K562 (cell line): ENCODE measurements around the gene TBC1D16. TPM values are rescaled to one million over a fixed set of nuclear protein-coding genes. Genes with fewer than 3 reads are reported as not detected.

ENCODE experiments used
- ATAC-seq: fragments of 200-7000 bp; cut with Tn5 transposase; 3 replicates; pipeline ENCODE4 v1.9.1; 2020; ENCODE audit warnings: moderate library complexity
- BruUV-seq: library from RNA; stranded (reverse); fragments of 400-500 nt; replicated peaks from 2 replicates; lab custom pipeline; 2021; lab: Mats Ljungman, UMichigan
- CTCF ChIA-PET: fragments of 300-600 bp; formaldehyde crosslinking; extraction: SDS; loops from one replicate; lab custom pipeline; 2021; ENCODE audit warnings: low intra/inter-chr PET ratio; lab: Yijun Ruan, JAX
- POLR2A ChIA-PET: fragments of 300-600, 350-650 bp; sonication (Branson Sonifier 250); formaldehyde crosslinking; extraction: SDS; loops from one replicate; lab custom pipeline; 2021; ENCODE audit warnings: antibody characterized with exemption, inconsistent platforms; lab: Yijun Ruan, JAX
- DNase-seq, 4 experiments: peaks; one replicate each; pipeline versions ENCODE4 v3.0.0 to v3.0.0-alpha.2; 2011 to 2018; ENCODE audit warnings: low spot score in 3 of 4, mixed read lengths in 3 of 4; ENCODE audit errors: extremely low read depth in 1 of 4
- FAIRE-seq: peaks from 2 replicates; lab custom pipeline; 2011; peaks lifted over from hg19 to GRCh38; lab: Jason Lieb, UNC
- H2AFZ ChIP-seq: 2 replicates; pipeline ENCODE4 v1.6.0; 2011; ENCODE audit warnings: low read depth, low read length, control low read depth, inconsistent platforms
- H3K27ac ChIP-seq: fragments of 200-600 bp; 3 replicates; pipeline ENCODE4 v1.8.0; 2011; ENCODE audit warnings: low read depth, mild to moderate bottlenecking, control low read depth, inconsistent platforms, low read length, moderate library complexity, mixed read lengths; ENCODE audit errors: extremely low read depth
- H3K27me3 ChIP-seq, 2 experiments: fragments of 300-600 bp in 1 of 2; 2 replicates in 1 of 2; 3 replicates in 1 of 2; pipeline versions ENCODE4 v1.6.0 to v1.8.0; 2011; ENCODE audit warnings: inconsistent platforms in 2 of 2, low read length in 2 of 2, mild to moderate bottlenecking in 1 of 2, mixed read lengths in 1 of 2, moderate library complexity in 1 of 2; ENCODE audit not compliant: control insufficient read depth in 2 of 2, insufficient read depth in 2 of 2
- H3K36me3 ChIP-seq: fragments of 300-600 bp; 3 replicates; pipeline ENCODE4 v1.8.0; 2011; ENCODE audit warnings: mild to moderate bottlenecking, low read length, inconsistent platforms; ENCODE audit not compliant: control insufficient read depth, insufficient read depth
- H3K4me1 ChIP-seq, 2 experiments: fragments of 200-600 bp in 1 of 2; replicated peaks in 1 of 2; 2 replicates in 1 of 2; 3 replicates in 1 of 2; pipeline versions ENCODE4 v1.5.1 to v1.8.0; 2011; ENCODE audit warnings: inconsistent platforms in 2 of 2, low read length in 2 of 2, mild to moderate bottlenecking in 1 of 2, mixed read lengths in 1 of 2, moderate library complexity in 1 of 2; ENCODE audit not compliant: control insufficient read depth in 2 of 2, insufficient read depth in 2 of 2
- H3K4me2 ChIP-seq: 2 replicates; pipeline ENCODE4 v1.6.1; 2011; ENCODE audit warnings: low read length, control low read depth, inconsistent platforms, mixed read lengths; ENCODE audit not compliant: insufficient read depth
- H3K4me3 ChIP-seq: fragments of 200-600 bp; sonication (generic), shearing (Covaris generic); 2 replicates; pipeline ENCODE4 v1.5.1; 2016; ENCODE audit warnings: control low read depth, inconsistent platforms
- H3K79me2 ChIP-seq: fragments of 200-600 bp; 3 replicates; pipeline ENCODE4 v1.8.0; 2011; ENCODE audit warnings: low read length, inconsistent platforms; ENCODE audit not compliant: control insufficient read depth, insufficient read depth
- H3K9ac ChIP-seq, 2 experiments: 2 replicates each; pipeline versions ENCODE4 v1.6.0 to v1.6.1; 2011; ENCODE audit warnings: low read depth in 2 of 2, low read length in 2 of 2, control low read depth in 1 of 2, inconsistent platforms in 1 of 2, mild to moderate bottlenecking in 1 of 2, mixed read lengths in 1 of 2; ENCODE audit not compliant: insufficient read depth in 1 of 2
- H3K9me1 ChIP-seq: one replicate; pipeline ENCODE4 v1.6.0; 2011; ENCODE audit warnings: inconsistent platforms, mild to moderate bottlenecking, low read length, moderate library complexity; ENCODE audit not compliant: control insufficient read depth, insufficient read depth
- H3K9me3 ChIP-seq: replicated peaks from 2 replicates; pipeline ENCODE4 v1.5.1; 2011; ENCODE audit warnings: low read depth, low read length, inconsistent platforms; ENCODE audit not compliant: control insufficient read depth, insufficient read depth
- H4K20me1 ChIP-seq: replicated peaks from 2 replicates; pipeline ENCODE4 v1.6.1; 2011; ENCODE audit warnings: low read length, inconsistent platforms, mixed read lengths; ENCODE audit not compliant: control insufficient read depth, insufficient read depth
- ELF2 ChIP-seq: fragments of 250-450 bp; sonication (Bioruptor Pico); IDR thresholded peaks from 2 replicates; pipeline ENCODE4 v1.5.0; 2021; ENCODE audit warnings: mild to moderate bottlenecking
- MYNN ChIP-seq, 2 experiments: sonication (generic); formaldehyde crosslinking in 1 of 2; IDR thresholded peaks; 2 replicates each; pipeline versions ENCODE4 v1.5.0 to v1.6.1; 2016 to 2020; ENCODE audit warnings: antibody characterized with exemption in 1 of 2, missing genetic modification reagents in 1 of 2
- SRSF9 ChIP-seq: fragments of 200-400 bp; formaldehyde crosslinking; IDR thresholded peaks from 2 replicates; pipeline ENCODE4 v1.6.1; 2017; ENCODE audit warnings: low read depth, low read length, borderline replicate concordance
- ZNF224 ChIP-seq: sonication (generic); formaldehyde crosslinking; IDR thresholded peaks from 2 replicates; pipeline ENCODE4 v1.8.0; 2022; ENCODE audit warnings: mild to moderate bottlenecking, missing genetic modification reagents
- ZNF232 ChIP-seq: sonication (generic); formaldehyde crosslinking; IDR thresholded peaks from 2 replicates; pipeline ENCODE4 v1.8.0; 2022; ENCODE audit warnings: mild to moderate bottlenecking, missing genetic modification reagents
- ZNF316 ChIP-seq: fragments of 450-650 bp; IDR thresholded peaks from 2 replicates; pipeline ENCODE4 v1.6.1; 2016
- ZNF384 ChIP-seq: IDR thresholded peaks from 2 replicates; pipeline ENCODE4 v1.6.1; 2012; ENCODE audit warnings: low read depth, low read length, improper control_type of control experiment
- WGBS: fragments of 100-300 bp; shearing (Covaris generic); methylation state at CpG from one replicate; pipeline ENCODE4 v1.1.6; 2016; ENCODE audit warnings: low coverage, mixed read lengths; ENCODE audit not compliant: insufficient coverage; ENCODE audit errors: missing lambda C conversion rate; 5-methylcytosine and 5-hydroxymethylcytosine counted together
- in situ Hi-C: fragments of 300-500 bp; cut with MboI; formaldehyde crosslinking; loops from 4 replicates; pipeline ENCODE4 v1.15.0; 2018; ENCODE audit warnings: inconsistent platforms, mixed read lengths
- intact Hi-C: fragments of 100-400 bp; cut with micrococcal nuclease; formaldehyde crosslinking; loops from 2 replicates; pipeline ENCODE4 v1.14.2; 2022
- polyA plus RNA-seq, 8 experiments: library from polyadenylated mRNA; depleted of rRNA in 4 of 8; stranded (reverse) in 5 of 8; unstranded in 3 of 8; fragments of >200 nt; fragmentation: Nextera tagmentation in 2 of 8; fragmentation: Illumina TruSeq in 1 of 8; extraction: Ambion mirVana in 2 of 8; extraction: Trizol in 1 of 8; gene quantifications; 2 replicates each; pipeline versions ENCODE4 v1.2.1 to v1.2.3, GENCODE V29; 2011 to 2014; ENCODE audit warnings: inconsistent platforms in 1 of 8, missing spikeins in 1 of 8
- total RNA-seq, 7 experiments: library from RNA; depleted of rRNA in 6 of 7; stranded (reverse); fragments of >200 nt in 6 of 7; fragmentation: Illumina TruSeq in 2 of 7; extraction: Trizol in 2 of 7; gene quantifications; 2 replicates each; pipeline versions ENCODE4 v1.2.1 to v1.2.3, GENCODE V29; 2011 to 2021; ENCODE audit warnings: low replicate concordance in 1 of 7

Gene TBC1D16
- total and polyA plus RNA-seq, 9 of the 15 experiments (the other 6 are each of a cell fraction or from before 2014, with no cell fraction given), result 0.01 to 0.20 (median 0.03) TPM; not detected in 1

GRCh38 chr17:80000981-80001775, 34.5 kb downstream of the TBC1D16 start:
- no TSS peak for BruUV-seq
- Histone ChIP-seq H3K9me1 (no peaks in the 10 kb centered on the region), H3K9ac (no peak overlapping the region), H2AFZ (no peak overlapping the region), H3K9me3 (0 out of 2 replicates have a peak, but pooled peaks cover 3% of the 10 kb centered on the region), H3K79me2 (no peaks in the 10 kb centered on the region), H4K20me1 (peaks cover 11% of the 10 kb centered on the region; the same call in 1 of the 2 replicates), H3K27me3 (peaks cover 44 to 66% of the 10 kb centered on the region in 2 experiments), H3K4me3 (no peak overlapping the region), H3K4me2 (no peak overlapping the region), H3K36me3 (no peaks in the 10 kb centered on the region), H3K27ac (no peak overlapping the region), H3K4me1 (peaks cover 0 to 14% of the 10 kb centered on the region in 2 experiments; a peak in 2 of 5 replicates)
- DNase-seq, result no peak
- CTCF ChIA-PET, result no interaction called here
- POLR2A ChIA-PET, result interaction anchor here (0.6 to 1.2 kb wide), 2 partner anchors 58 to 290 kb away, joined by 3 to 4 read pairs; no protein-coding TSS in a partner anchor
- TF ChIP-seq ZNF384, result no peak
- no peak for TF ChIP-seq ZNF224 (CRISPR knock-in tag)
- TF ChIP-seq ZNF232 (CRISPR knock-in tag), result no peak
- no peak for TF ChIP-seq ELF2
- TF ChIP-seq ZNF316, result no peak
- TF ChIP-seq SRSF9, result no peak
- TF ChIP-seq MYNN (IDR thresholded peaks at IDR 0.05), result no peak
- TF ChIP-seq MYNN (CRISPR knock-in tag; IDR thresholded peaks at IDR 0.05), result no peak
- intact Hi-C loops, result no loop called here
- FAIRE-seq, result no peak
- ATAC-seq, result no peak
- in situ Hi-C loops, result no loop called here
- 4% methylated on average over 16 of the region's 29 CpGs for WGBS
